Measurements from ENCODE around the gene VAV3. TPM values are rescaled to one million over a fixed set of nuclear protein-coding genes. Genes with fewer than 3 reads are reported as not detected.
"Not testable (repeated sequence)": the region's sequence is repeated elsewhere in the genome, so short reads cannot be mapped to it uniquely, and the experiment has no call there.

Gene VAV3
- total RNA-seq, 1 donor from 2014 or later: 0.64 TPM

GRCh38 chr1:107706182-107706581, 258.8 kb downstream of the VAV3 start:
- DNase-seq (ENCODE audit: low spot score in 2 of 2): no peak
- no peaks in the 10 kb centered on the region for H3K9me3 ChIP-seq
- H3K36me3 ChIP-seq: no peaks in the 10 kb centered on the region
- no peak overlapping the region for H3K4me3 ChIP-seq
- H3K4me1 ChIP-seq: no peaks in the 10 kb centered on the region
- intact Hi-C loops (cut with DNase I): no loop called here
- TF ChIP-seq CTCF (IDR thresholded peaks at IDR 0.05): no peak
- H3K27ac ChIP-seq: no peak overlapping the region
- H3K27me3 ChIP-seq: no peaks in the 10 kb centered on the region

GRCh38 chr1:107704911-107705310, 260.1 kb downstream of the VAV3 start:
- H3K4me1 ChIP-seq: no peaks in the 10 kb centered on the region
- DNase-seq (ENCODE audit: low spot score in 2 of 2): no peak
- TF ChIP-seq CTCF (IDR thresholded peaks at IDR 0.05): no peak
- no peak overlapping the region for H3K27ac ChIP-seq
- H3K9me3 ChIP-seq: no peaks in the 10 kb centered on the region
- no peaks in the 10 kb centered on the region for H3K36me3 ChIP-seq
- H3K4me3 ChIP-seq: no peak overlapping the region
- intact Hi-C loops (cut with DNase I): no loop called here
- H3K27me3 ChIP-seq: no peaks in the 10 kb centered on the region

- no peaks in the 10 kb centered on the region for H3K36me3 ChIP-seq
These were observed 261.9 kb downstream of the VAV3 start for GRCh38 chr1:107702946-107703571.

GRCh38 chr1:107700651-107701050, 264.3 kb downstream of the VAV3 start:
- H3K4me3 ChIP-seq; intact Hi-C loops (cut with DNase I); H3K27me3 ChIP-seq; DNase-seq (ENCODE audit: low spot score in 2 of 2); H3K27ac ChIP-seq; H3K9me3 ChIP-seq; H3K36me3 ChIP-seq; H3K4me1 ChIP-seq: not testable (repeated sequence)

More at GRCh38 chr1:107702946-107703571, 261.9 kb downstream of the VAV3 start:
- no peak for DNase-seq (ENCODE audit: low spot score in 2 of 2)
- TF ChIP-seq CTCF (IDR thresholded peaks at IDR 0.05): no peak
- H3K4me1 ChIP-seq: no peaks in the 10 kb centered on the region
- intact Hi-C loops (cut with DNase I): no loop called here
- H3K27ac ChIP-seq: no peak overlapping the region
- H3K4me3 ChIP-seq: no peak overlapping the region
- no peaks in the 10 kb centered on the region for H3K9me3 ChIP-seq
- no peaks in the 10 kb centered on the region for H3K27me3 ChIP-seq

GRCh38 chr1:107698161-107698560, 266.8 kb downstream of the VAV3 start:
- Histone ChIP-seq H3K27me3 (no peaks in the 10 kb centered on the region), H3K27ac (no peak overlapping the region), H3K4me3 (no peak overlapping the region), H3K36me3 (no peaks in the 10 kb centered on the region), H3K4me1 (no peaks in the 10 kb centered on the region), H3K9me3 (no peaks in the 10 kb centered on the region)
- intact Hi-C loops (cut with DNase I): no loop called here
- no peak for TF ChIP-seq CTCF (IDR thresholded peaks at IDR 0.05)
- DNase-seq (ENCODE audit: low spot score in 2 of 2): no peak

- Histone ChIP-seq H3K27me3 (no peaks in the 10 kb centered on the region), H3K27ac (no peak overlapping the region), H3K36me3 (no peaks in the 10 kb centered on the region), H3K9me3 (no peaks in the 10 kb centered on the region), H3K4me1 (no peaks in the 10 kb centered on the region), H3K4me3 (no peak overlapping the region)
- DNase-seq (ENCODE audit: low spot score in 2 of 2): no peak
- intact Hi-C loops (cut with DNase I): no loop called here
- no peak for TF ChIP-seq CTCF (IDR thresholded peaks at IDR 0.05)
These were observed 269.6 kb downstream of the VAV3 start for GRCh38 chr1:107695341-107695740.

Measured in ascending aorta (tissue), 2 donors.